GM21447 (cell line): Measurements from ENCODE around the gene SERP2.
"Not testable (repeated sequence)": the region's sequence is repeated elsewhere in the genome, so short reads cannot be mapped to it uniquely, and the experiment has no call there.

Experiments used
- ATAC-seq: cut with Tn5 transposase; IDR thresholded peaks from one replicate; pipeline ENCODE4 v1.9.1; 2021; ENCODE audit not compliant: unreplicated experiment

Gene SERP2

GRCh38 chr13:44373601-44374347 is at the start of gene SERP2:
Gene SERP2 (plus strand): TSS chr13:44373824. CDS start chr13:44374026, 202 bp downstream.
- ATAC-seq = no peak

- no peak for ATAC-seq
Observed at GRCh38 chr13:44326961-44327360, 46.7 kb upstream of the SERP2 start.

- ATAC-seq = not testable (repeated sequence)
Observed at GRCh38 chr13:44329041-44329440, 44.6 kb upstream of the SERP2 start.

- ATAC-seq = no peak
Observed at GRCh38 chr13:44329909-44330545, 43.6 kb upstream of the SERP2 start.

- no peak for ATAC-seq
Observed at GRCh38 chr13:44331446-44331845, 42.2 kb upstream of the SERP2 start.

GRCh38 chr13:44331912-44332851 is 41.4 kb upstream of the SERP2 start:
- no peak for ATAC-seq

GRCh38 chr13:44333950-44334655 is 39.5 kb upstream of the SERP2 start:
- ATAC-seq = no peak

GRCh38 chr13:44334751-44335150 is 38.9 kb upstream of the SERP2 start:
- no peak for ATAC-seq

GRCh38 chr13:44336934-44337333 is 36.7 kb upstream of the SERP2 start:
- no peak for ATAC-seq

GRCh38 chr13:44337581-44337980 is 36.0 kb upstream of the SERP2 start:
- no peak for ATAC-seq

- no peak for ATAC-seq
Observed at GRCh38 chr13:44340508-44340907, 33.1 kb upstream of the SERP2 start.

GRCh38 chr13:44342741-44343140 is 30.9 kb upstream of the SERP2 start:
- ATAC-seq = no peak

GRCh38 chr13:44346534-44346933 is 27.1 kb upstream of the SERP2 start:
- ATAC-seq = no peak

- ATAC-seq = no peak
Observed at GRCh38 chr13:44347301-44347700, 26.3 kb upstream of the SERP2 start.

GRCh38 chr13:44347949-44348348 is 25.7 kb upstream of the SERP2 start:
- no peak for ATAC-seq

GRCh38 chr13:44350775-44351504 is 22.7 kb upstream of the SERP2 start:
- ATAC-seq = no peak

- ATAC-seq = no peak
Observed at GRCh38 chr13:44351505-44351854, 22.1 kb upstream of the SERP2 start.

GRCh38 chr13:44352202-44352601 is 21.4 kb upstream of the SERP2 start:
- ATAC-seq = no peak

- no peak for ATAC-seq
Observed at GRCh38 chr13:44352671-44353070, 21.0 kb upstream of the SERP2 start.

- no peak for ATAC-seq
Observed at GRCh38 chr13:44354331-44354730, 19.3 kb upstream of the SERP2 start.
